ENCODE measurements around the gene GOLM1. TPM values are rescaled to one million over a fixed set of nuclear protein-coding genes. Genes with fewer than 3 reads are reported as not detected.

GOLM1 gene
- total and polyA plus RNA-seq, 2 donors (not counting 3 experiments of a cell fraction or from before 2014, with no cell fraction given) = 49.8 to 108 TPM

GRCh38 chr9:86128235-86128822 is 29.0 kb upstream of the GOLM1 start:
- CTCF ChIA-PET = interaction anchor here (0.9 kb wide), 1 partner anchor 74 kb away, joined by 3 read pairs; no protein-coding TSS in a partner anchor
- FAIRE-seq = no peak

DNA sequence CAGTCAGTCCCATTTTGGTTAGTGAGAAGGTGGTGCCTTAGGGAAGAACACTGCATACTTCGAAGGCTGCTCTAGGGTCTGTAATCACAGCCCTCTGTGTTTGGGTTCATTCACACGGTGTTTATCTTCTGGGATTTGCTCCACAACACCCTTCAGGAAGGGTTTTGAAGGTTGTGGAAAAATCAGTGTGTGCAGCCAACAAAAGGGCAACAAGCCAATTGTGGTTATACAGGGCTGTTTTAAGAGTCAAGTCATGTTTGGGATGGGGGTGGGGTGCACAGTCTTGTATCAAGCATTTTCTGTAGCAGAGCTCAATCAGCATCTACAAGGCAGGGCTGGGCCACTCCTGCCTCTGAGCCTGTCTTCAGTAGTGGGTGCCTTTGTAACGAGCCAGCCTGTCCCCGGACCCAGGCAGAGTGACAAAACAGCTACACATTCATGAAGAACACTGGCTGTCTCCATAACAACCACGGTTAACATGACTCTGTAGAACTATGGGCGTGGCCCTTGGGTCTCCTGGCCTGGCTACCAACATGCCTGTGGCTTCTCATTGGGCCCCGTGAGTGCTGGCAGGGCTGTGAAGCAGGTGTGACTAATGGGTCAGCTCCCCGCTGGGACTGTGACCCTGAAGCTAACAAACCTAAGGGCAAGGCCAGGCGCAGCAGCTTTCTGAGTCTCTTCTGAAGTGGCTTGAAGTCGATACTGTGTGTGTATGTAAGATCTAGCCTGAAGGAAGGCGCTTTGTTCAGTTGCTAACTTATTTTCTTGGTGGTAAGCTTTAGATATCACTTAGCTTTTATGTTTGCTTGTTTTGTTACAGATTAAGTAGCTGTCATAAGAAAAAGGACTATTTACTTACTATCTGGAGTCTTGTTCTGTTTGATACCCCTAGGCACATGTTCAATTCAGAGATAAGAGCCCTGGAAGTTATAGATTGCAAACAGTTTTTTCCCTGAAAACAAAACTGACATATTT is 27.9 kb upstream of the GOLM1 start:
- BruUV-seq (replicated peaks) = no TSS peak
- Histone ChIP-seq H3K27ac (ENCODE audit: insufficient read depth, low read depth, low read length) (no peak overlapping the region), H3K36me3 (ENCODE audit: control insufficient read depth in 2 of 2, extremely low read depth in 1 of 2, insufficient read depth in 2 of 2, low read length in 2 of 2) (no peaks in the 10 kb centered on the region), H3K27me3 (ENCODE audit: control insufficient read depth in 2 of 2, insufficient read depth in 2 of 2, low read length in 2 of 2) (peaks cover 0 to 1% of the 10 kb centered on the region in 2 experiments), H3K4me1 (ENCODE audit: control insufficient read depth, extremely low read depth, insufficient read depth, low read length) (no peaks in the 10 kb centered on the region), H3K9me3 (replicated peaks; ENCODE audit: control insufficient read depth, insufficient read depth, low read length) (no peaks in the 10 kb centered on the region), H2AFZ (ENCODE audit: low read depth, low read length) (no peak overlapping the region), H3K79me2 (ENCODE audit: control insufficient read depth, insufficient read depth, low read length) (no peaks in the 10 kb centered on the region), H4K20me1 (replicated peaks; ENCODE audit: control insufficient read depth, extremely low read depth, insufficient read depth, low read length) (no peaks in the 10 kb centered on the region), H3K4me2 (ENCODE audit: insufficient read depth, low read length) (no peak overlapping the region), H3K4me3 (replicated peaks in 1 of 3; ENCODE audit: insufficient read depth in 1 of 3, low read depth in 1 of 3, low read length in 3 of 3) (no peak overlapping the region), H3K9ac (replicated peaks; ENCODE audit: extremely low read depth, insufficient read depth, low read length) (no peak overlapping the region), H3K9me1 (replicated peaks; ENCODE audit: control insufficient read depth, extremely low read depth, insufficient read depth, low read length) (no peaks in the 10 kb centered on the region)
- FAIRE-seq (no peak), DNase-seq (ENCODE audit: low read depth, low spot score) (no peak)
- TF ChIP-seq GATA2 (IDR thresholded peaks at IDR 0.05; ENCODE audit: insufficient read depth, insufficient read length, low read depth, low read length) = no peak
- no peak for TF ChIP-seq POLR2A (IDR thresholded peaks at IDR 0.05; ENCODE audit: low read depth, low read length)
- TF ChIP-seq CTCF (IDR thresholded peaks at IDR 0.05; ENCODE audit: extremely low read depth in 1 of 2, insufficient read depth in 1 of 2, low read depth in 1 of 2, low read length in 2 of 2) = no peak
- ChIA-PET CTCF (interaction anchor here (0.9 kb wide), 1 partner anchor 75 kb away, joined by 3 read pairs; no protein-coding TSS in a partner anchor), POLR2A (no interaction called here)
- dilution Hi-C loops (cut with MboI; ENCODE audit: extremely low pct_ligation_motif_present, low sequenced_read_pairs) (no loop called here), intact Hi-C loops (cut with micrococcal nuclease) (no loop called here)

More at GRCh38 chr9:86128235-86128822, 29.0 kb upstream of the GOLM1 start:
- no TSS peak for BruUV-seq (replicated peaks)
- no peaks in the 10 kb centered on the region for H4K20me1 ChIP-seq (replicated peaks; ENCODE audit: control insufficient read depth, extremely low read depth, insufficient read depth, low read length)
- dilution Hi-C loops (cut with MboI; ENCODE audit: extremely low pct_ligation_motif_present, low sequenced_read_pairs) (no loop called here), intact Hi-C loops (cut with micrococcal nuclease) (no loop called here)
- H3K27ac ChIP-seq (ENCODE audit: insufficient read depth, low read depth, low read length) = no peak overlapping the region
- no peak overlapping the region for H3K4me3 ChIP-seq (replicated peaks in 1 of 3; ENCODE audit: insufficient read depth in 1 of 3, low read depth in 1 of 3, low read length in 3 of 3)
- DNase-seq (ENCODE audit: low read depth, low spot score) = no peak
- POLR2A ChIA-PET = no interaction called here
- TF ChIP-seq EZH2 (IDR thresholded peaks at IDR 0.05; ENCODE audit: borderline replicate concordance, low read depth, low read length, severe bottlenecking) = no peak
- no peak for TF ChIP-seq MYC (IDR thresholded peaks at IDR 0.05; ENCODE audit: low read depth, low read length)
- no peak for TF ChIP-seq JUN (IDR thresholded peaks at IDR 0.05; ENCODE audit: borderline replicate concordance, insufficient read depth, insufficient read length, low read depth)
- no peaks in the 10 kb centered on the region for H3K9me1 ChIP-seq (replicated peaks; ENCODE audit: control insufficient read depth, extremely low read depth, insufficient read depth, low read length)
- no peaks in the 10 kb centered on the region for H3K79me2 ChIP-seq (ENCODE audit: control insufficient read depth, insufficient read depth, low read length)
- H3K36me3 ChIP-seq (ENCODE audit: control insufficient read depth in 2 of 2, extremely low read depth in 1 of 2, insufficient read depth in 2 of 2, low read length in 2 of 2) = no peaks in the 10 kb centered on the region
- no peaks in the 10 kb centered on the region for H3K4me1 ChIP-seq (ENCODE audit: control insufficient read depth, extremely low read depth, insufficient read depth, low read length)
- no peaks in the 10 kb centered on the region for H3K9me3 ChIP-seq (replicated peaks; ENCODE audit: control insufficient read depth, insufficient read depth, low read length)
- H2AFZ ChIP-seq (ENCODE audit: low read depth, low read length) = no peak overlapping the region
- no peak overlapping the region for H3K4me2 ChIP-seq (ENCODE audit: insufficient read depth, low read length)
- no peak overlapping the region for H3K9ac ChIP-seq (replicated peaks; ENCODE audit: extremely low read depth, insufficient read depth, low read length)
- H3K27me3 ChIP-seq (ENCODE audit: control insufficient read depth in 2 of 2, insufficient read depth in 2 of 2, low read length in 2 of 2) = peaks cover 0 to 1% of the 10 kb centered on the region in 2 experiments
